NCI-H2196 treated with DMSO at 0.1 percent for 48 hours (cell line): ENCODE measurements around the gene SOX30.

Experiments used
- DNase-seq: peaks from one replicate; lab custom pipeline; 2025; ENCODE audit not compliant: unreplicated experiment; lab: John Stamatoyannopoulos, UW

Gene SOX30

DNA sequence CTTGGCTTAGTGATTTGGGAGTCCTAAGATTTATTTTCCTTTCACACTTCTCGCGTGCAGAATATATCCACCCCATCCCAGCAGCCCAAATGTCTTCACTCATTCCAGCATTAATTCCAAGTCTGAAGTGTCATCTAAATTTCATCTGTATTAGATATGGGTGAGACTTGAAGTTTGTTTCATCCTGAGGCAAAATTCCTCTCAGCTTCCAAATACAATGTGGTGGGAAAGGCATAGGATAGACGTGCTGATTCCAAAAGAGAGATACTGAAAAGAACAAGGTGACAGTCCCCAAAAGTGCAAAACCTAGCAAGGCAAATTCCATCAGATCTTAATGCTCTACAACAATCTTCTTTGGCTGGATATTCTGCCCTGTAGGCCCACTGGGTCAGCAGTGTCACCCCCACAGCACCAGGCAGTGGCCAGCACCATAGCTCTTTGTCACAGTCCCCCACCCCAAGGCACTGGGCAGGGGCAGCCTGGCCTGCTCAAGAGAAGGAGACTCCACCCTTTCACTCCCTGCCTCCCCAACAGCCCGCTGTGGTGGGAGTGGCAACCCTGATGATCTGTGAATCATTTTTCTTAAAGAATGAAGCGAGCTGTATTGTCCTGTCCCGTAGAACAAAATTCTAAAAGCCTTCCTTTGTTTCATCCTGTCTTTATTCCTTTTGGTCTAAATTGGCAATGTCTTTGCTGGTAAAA lies 74.0 kb downstream of the SOX30 start:
- no peak for DNase-seq

DNA sequence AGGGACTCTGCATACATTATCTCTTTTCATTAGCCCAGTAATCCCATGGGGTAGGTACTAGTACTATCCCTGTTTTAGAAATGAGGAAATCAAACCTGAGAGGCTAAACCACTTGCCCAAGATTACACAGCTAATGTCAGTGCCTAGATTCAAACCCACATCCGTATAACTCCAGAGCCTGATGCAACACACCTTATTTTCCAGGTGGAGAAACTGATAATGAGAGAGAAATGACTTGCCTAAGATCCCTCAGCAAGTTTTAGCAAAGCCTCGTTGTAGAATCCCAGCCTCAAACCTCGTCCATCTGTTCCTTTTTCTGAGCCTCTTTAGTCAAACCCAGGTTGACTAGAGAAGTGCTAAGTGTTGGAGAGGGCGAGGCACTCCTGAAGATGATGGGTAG lies 75.6 kb downstream of the SOX30 start:
- DNase-seq, result no peak
